Measurements from ENCODE around the gene ROCK2. TPM values are rescaled to one million over a fixed set of nuclear protein-coding genes. Genes with fewer than 3 reads are reported as not detected.

ROCK2 gene
- total and polyA plus RNA-seq, 4 donors = 21.3 to 68.3 (median 36.7) TPM

- Histone ChIP-seq H3K27me3 (ENCODE audit: control insufficient read depth, insufficient read depth, low read length) (no peaks in the 10 kb centered on the region), H3K27ac (ENCODE audit: low read depth, low read length) (no peak overlapping the region), H3K4me3 (ENCODE audit: low read depth, low read length) (no peak overlapping the region), H3K4me1 (ENCODE audit: control insufficient read depth, insufficient read depth, low read length) (peaks cover 19% of the 10 kb centered on the region), H3K36me3 (ENCODE audit: control insufficient read depth, insufficient read depth, low read length) (peaks cover 13% of the 10 kb centered on the region), H3K9me3 (ENCODE audit: control insufficient read depth, insufficient read depth, low read length) (no peaks in the 10 kb centered on the region)
- WGBS (ENCODE audit: insufficient coverage) = 85% methylated on average over 4 of the region's 4 CpGs
- no peak for DNase-seq (ENCODE audit: low read depth in 4 of 6, low spot score in 6 of 6)
These were observed 186.7 kb downstream of the ROCK2 start for GRCh38 chr2:11157731-11158130.

- 86% methylated on average over 6 of the region's 6 CpGs for WGBS (ENCODE audit: insufficient coverage)
- H3K36me3 ChIP-seq (ENCODE audit: control insufficient read depth, insufficient read depth, low read length) = peaks cover 13% of the 10 kb centered on the region
- DNase-seq (ENCODE audit: low read depth in 4 of 6, low spot score in 6 of 6) = no peak
- H3K27ac ChIP-seq (ENCODE audit: low read depth, low read length) = no peak overlapping the region
- no peaks in the 10 kb centered on the region for H3K27me3 ChIP-seq (ENCODE audit: control insufficient read depth, insufficient read depth, low read length)
- peaks cover 19% of the 10 kb centered on the region for H3K4me1 ChIP-seq (ENCODE audit: control insufficient read depth, insufficient read depth, low read length)
- H3K4me3 ChIP-seq (ENCODE audit: low read depth, low read length) = no peak overlapping the region
- no peaks in the 10 kb centered on the region for H3K9me3 ChIP-seq (ENCODE audit: control insufficient read depth, insufficient read depth, low read length)
These were observed 187.1 kb downstream of the ROCK2 start for GRCh38 chr2:11157296-11157695.

- WGBS (ENCODE audit: insufficient coverage) = 93% methylated on average over 9 of the region's 13 CpGs
- H3K36me3 ChIP-seq (ENCODE audit: control insufficient read depth, insufficient read depth, low read length) = peaks cover 13% of the 10 kb centered on the region
- no peak for DNase-seq (ENCODE audit: low read depth in 4 of 6, low spot score in 6 of 6)
- no peak overlapping the region for H3K4me3 ChIP-seq (ENCODE audit: low read depth, low read length)
- H3K27ac ChIP-seq (ENCODE audit: low read depth, low read length) = no peak overlapping the region
- no peaks in the 10 kb centered on the region for H3K9me3 ChIP-seq (ENCODE audit: control insufficient read depth, insufficient read depth, low read length)
- peaks cover 19% of the 10 kb centered on the region for H3K4me1 ChIP-seq (ENCODE audit: control insufficient read depth, insufficient read depth, low read length)
- H3K27me3 ChIP-seq (ENCODE audit: control insufficient read depth, insufficient read depth, low read length) = no peaks in the 10 kb centered on the region
These were observed 187.9 kb downstream of the ROCK2 start for GRCh38 chr2:11156396-11157075.

- DNase-seq (ENCODE audit: low read depth in 4 of 6, low spot score in 6 of 6) = peak in 4 of 6 donors; percentile 54 to 94 (median 58)
- no peaks in the 10 kb centered on the region for H3K9me3 ChIP-seq (ENCODE audit: control insufficient read depth, insufficient read depth, low read length)
- H3K4me3 ChIP-seq (ENCODE audit: low read depth, low read length) = peak within 1 kb of the TSS; percentile 62
- 2% methylated on average over 71 of the region's 71 CpGs for WGBS (ENCODE audit: insufficient coverage)
- peaks cover 10% of the 10 kb centered on the region for H3K36me3 ChIP-seq (ENCODE audit: control insufficient read depth, insufficient read depth, low read length)
- no peaks in the 10 kb centered on the region for H3K27me3 ChIP-seq (ENCODE audit: control insufficient read depth, insufficient read depth, low read length)
- peaks cover 19% of the 10 kb centered on the region for H3K4me1 ChIP-seq (ENCODE audit: control insufficient read depth, insufficient read depth, low read length)
- peak within 1 kb of the TSS; percentile 83 for H3K27ac ChIP-seq (ENCODE audit: low read depth, low read length)
These were observed 188.9 kb downstream of the ROCK2 start, which contains the start of gene SLC66A3 for GRCh38 chr2:11155381-11156035. Gene SLC66A3 (plus strand): TSS chr2:11155467. CDS start chr2:11155547, 80 bp downstream.

- Histone ChIP-seq H3K4me1 (ENCODE audit: control insufficient read depth, insufficient read depth, low read length) (peaks cover 19% of the 10 kb centered on the region), H3K36me3 (ENCODE audit: control insufficient read depth, insufficient read depth, low read length) (peaks cover 9% of the 10 kb centered on the region), H3K27me3 (ENCODE audit: control insufficient read depth, insufficient read depth, low read length) (no peaks in the 10 kb centered on the region), H3K27ac (ENCODE audit: low read depth, low read length) (peak overlapping the region; percentile 83), H3K9me3 (ENCODE audit: control insufficient read depth, insufficient read depth, low read length) (no peaks in the 10 kb centered on the region), H3K4me3 (ENCODE audit: low read depth, low read length) (peak overlapping the region; percentile 62)
- peak; percentile 52 to 97 (median 83) for DNase-seq (ENCODE audit: low read depth in 4 of 6, low spot score in 6 of 6)
- WGBS (ENCODE audit: insufficient coverage) = 0% methylated on average over 34 of the region's 49 CpGs
These were observed 189.5 kb downstream of the ROCK2 start for GRCh38 chr2:11154923-11155380.

GRCh38 chr2:11154016-11154922 lies 190.2 kb downstream of the ROCK2 start:
- peaks cover 4% of the 10 kb centered on the region for H3K36me3 ChIP-seq (ENCODE audit: control insufficient read depth, insufficient read depth, low read length)
- no peaks in the 10 kb centered on the region for H3K9me3 ChIP-seq (ENCODE audit: control insufficient read depth, insufficient read depth, low read length)
- H3K4me3 ChIP-seq (ENCODE audit: low read depth, low read length) = peak overlapping the region; percentile 62
- 59% methylated on average over 32 of the region's 35 CpGs for WGBS (ENCODE audit: insufficient coverage)
- H3K27ac ChIP-seq (ENCODE audit: low read depth, low read length) = peak overlapping the region; percentile 83
- H3K27me3 ChIP-seq (ENCODE audit: control insufficient read depth, insufficient read depth, low read length) = no peaks in the 10 kb centered on the region
- no peak for DNase-seq (ENCODE audit: low read depth in 4 of 6, low spot score in 6 of 6)
- peaks cover 19% of the 10 kb centered on the region for H3K4me1 ChIP-seq (ENCODE audit: control insufficient read depth, insufficient read depth, low read length)

- WGBS (ENCODE audit: insufficient coverage) = 87% methylated on average over 5 of the region's 6 CpGs
- Histone ChIP-seq H3K4me3 (ENCODE audit: low read depth, low read length) (no peak overlapping the region), H3K27me3 (ENCODE audit: control insufficient read depth, insufficient read depth, low read length) (no peaks in the 10 kb centered on the region)
These were observed 191.8 kb downstream of the ROCK2 start for GRCh38 chr2:11152591-11152990.

GRCh38 chr2:11147263-11147662 lies 197.2 kb downstream of the ROCK2 start:
- no peak overlapping the region for H3K27ac ChIP-seq (ENCODE audit: low read depth, low read length)
- H3K4me1 ChIP-seq (ENCODE audit: control insufficient read depth, insufficient read depth, low read length) = no peaks in the 10 kb centered on the region
- DNase-seq (ENCODE audit: low read depth in 4 of 6, low spot score in 6 of 6) = no peak
- peaks cover 3% of the 10 kb centered on the region for H3K36me3 ChIP-seq (ENCODE audit: control insufficient read depth, insufficient read depth, low read length)
- H3K27me3 ChIP-seq (ENCODE audit: control insufficient read depth, insufficient read depth, low read length) = no peaks in the 10 kb centered on the region
- no peaks in the 10 kb centered on the region for H3K9me3 ChIP-seq (ENCODE audit: control insufficient read depth, insufficient read depth, low read length)
- H3K4me3 ChIP-seq (ENCODE audit: low read depth, low read length) = no peak overlapping the region
- WGBS (ENCODE audit: insufficient coverage) = no CpG with 5 or more reads among the region's 3 CpGs

More at GRCh38 chr2:11152591-11152990, 191.8 kb downstream of the ROCK2 start:
- H3K36me3 ChIP-seq (ENCODE audit: control insufficient read depth, insufficient read depth, low read length) = no peaks in the 10 kb centered on the region
- H3K9me3 ChIP-seq (ENCODE audit: control insufficient read depth, insufficient read depth, low read length) = no peaks in the 10 kb centered on the region
- no peak for DNase-seq (ENCODE audit: low read depth in 4 of 6, low spot score in 6 of 6)
- H3K27ac ChIP-seq (ENCODE audit: low read depth, low read length) = no peak overlapping the region
- H3K4me1 ChIP-seq (ENCODE audit: control insufficient read depth, insufficient read depth, low read length) = peaks cover 19% of the 10 kb centered on the region

GRCh38 chr2:11146076-11146475 lies 198.4 kb downstream of the ROCK2 start:
- H3K9me3 ChIP-seq (ENCODE audit: control insufficient read depth, insufficient read depth, low read length) = no peaks in the 10 kb centered on the region
- H3K27ac ChIP-seq (ENCODE audit: low read depth, low read length) = no peak overlapping the region
- no CpG with 5 or more reads among the region's 3 CpGs for WGBS (ENCODE audit: insufficient coverage)
- no peaks in the 10 kb centered on the region for H3K27me3 ChIP-seq (ENCODE audit: control insufficient read depth, insufficient read depth, low read length)
- DNase-seq (ENCODE audit: low read depth in 4 of 6, low spot score in 6 of 6) = no peak
- H3K4me1 ChIP-seq (ENCODE audit: control insufficient read depth, insufficient read depth, low read length) = no peaks in the 10 kb centered on the region
- H3K36me3 ChIP-seq (ENCODE audit: control insufficient read depth, insufficient read depth, low read length) = peaks cover 3% of the 10 kb centered on the region
- H3K4me3 ChIP-seq (ENCODE audit: low read depth, low read length) = no peak overlapping the region
